Neuron (in vitro differentiated cells): ENCODE data around the gene DOLPP1.
"Not testable (repeated sequence)": the region's sequence is repeated elsewhere in the genome, so short reads cannot be mapped to it uniquely, and the experiment has no call there.

Source experiments
- H2AFZ ChIP-seq: one replicate; pipeline ENCODE4 v1.6.1; 2013; ENCODE audit warnings: low read depth, mild to moderate bottlenecking, inconsistent platforms, low read length, moderate library complexity
- H3K27me3 ChIP-seq: one replicate; pipeline ENCODE4 v1.6.1; 2013; ENCODE audit warnings: low read length; ENCODE audit not compliant: insufficient read depth
- H3K36me3 ChIP-seq: one replicate; pipeline ENCODE4 v1.6.1; 2013; ENCODE audit warnings: low read length; ENCODE audit not compliant: insufficient read depth
- H3K4me1 ChIP-seq: one replicate; pipeline ENCODE4 v1.6.1; 2013; ENCODE audit warnings: low read length; ENCODE audit not compliant: insufficient read depth
- H3K4me3 ChIP-seq: 2 replicates; pipeline ENCODE4 v1.5.1; 2013; ENCODE audit warnings: mild to moderate bottlenecking, low read length, moderate library complexity
- H3K9me3 ChIP-seq: one replicate; pipeline ENCODE4 v1.6.1; 2013; ENCODE audit warnings: low read length

The DOLPP1 gene

GRCh38 chr9:129118799-129119198, 37.9 kb downstream of the DOLPP1 start:
- H3K27me3 ChIP-seq: no peaks in the 10 kb centered on the region
- no peaks in the 10 kb centered on the region for H3K9me3 ChIP-seq
- no peak overlapping the region for H2AFZ ChIP-seq

GRCh38 chr9:129121483-129121882, 40.6 kb downstream of the DOLPP1 start:
- peaks cover 5% of the 10 kb centered on the region for H3K4me1 ChIP-seq
- H3K4me3 ChIP-seq: no peak overlapping the region
- no peaks in the 10 kb centered on the region for H3K27me3 ChIP-seq

More at GRCh38 chr9:129118799-129119198, 37.9 kb downstream of the DOLPP1 start:
- Histone ChIP-seq H3K4me3 (no peak overlapping the region), H3K4me1 (no peaks in the 10 kb centered on the region), H3K36me3 (peaks cover 24% of the 10 kb centered on the region)

GRCh38 chr9:129122133-129122532, 41.2 kb downstream of the DOLPP1 start:
- Histone ChIP-seq H3K4me3 (no peak overlapping the region), H3K36me3 (peaks cover 35% of the 10 kb centered on the region), H3K27me3 (no peaks in the 10 kb centered on the region), H3K9me3 (no peaks in the 10 kb centered on the region), H2AFZ (no peak overlapping the region), H3K4me1 (peaks cover 10% of the 10 kb centered on the region)

More at GRCh38 chr9:129121483-129121882, 40.6 kb downstream of the DOLPP1 start:
- Histone ChIP-seq H2AFZ (no peak overlapping the region), H3K9me3 (no peaks in the 10 kb centered on the region), H3K36me3 (peaks cover 35% of the 10 kb centered on the region)

- H2AFZ ChIP-seq, H3K4me3 ChIP-seq, H3K27me3 ChIP-seq, H3K9me3 ChIP-seq: not testable (repeated sequence)
- H3K4me1 ChIP-seq: peaks cover 16% of the 10 kb centered on the region
- peaks cover 35% of the 10 kb centered on the region for H3K36me3 ChIP-seq
Measured at GRCh38 chr9:129122976-129123375, 42.1 kb downstream of the DOLPP1 start.

- Histone ChIP-seq H2AFZ (no peak overlapping the region), H3K4me3 (no peak overlapping the region), H3K27me3 (no peaks in the 10 kb centered on the region), H3K9me3 (no peaks in the 10 kb centered on the region), H3K4me1 (peaks cover 16% of the 10 kb centered on the region), H3K36me3 (peaks cover 39% of the 10 kb centered on the region)
Measured at GRCh38 chr9:129124506-129125069, 43.7 kb downstream of the DOLPP1 start.

GRCh38 chr9:129125478-129125877, 44.6 kb downstream of the DOLPP1 start:
- no peak overlapping the region for H2AFZ ChIP-seq
- no peak overlapping the region for H3K4me3 ChIP-seq
- H3K4me1 ChIP-seq: peaks cover 16% of the 10 kb centered on the region
- H3K36me3 ChIP-seq: peaks cover 41% of the 10 kb centered on the region
- H3K9me3 ChIP-seq: no peaks in the 10 kb centered on the region
- no peaks in the 10 kb centered on the region for H3K27me3 ChIP-seq

GRCh38 chr9:129126749-129127618, 46.1 kb downstream of the DOLPP1 start:
- Histone ChIP-seq H3K36me3 (peaks cover 33% of the 10 kb centered on the region), H3K9me3 (no peaks in the 10 kb centered on the region), H3K27me3 (no peaks in the 10 kb centered on the region), H3K4me1 (peaks cover 16% of the 10 kb centered on the region), H2AFZ (no peak overlapping the region), H3K4me3 (no peak overlapping the region)

GRCh38 chr9:129128689-129129088, 47.8 kb downstream of the DOLPP1 start:
- H3K36me3 ChIP-seq: peaks cover 34% of the 10 kb centered on the region
- H3K27me3 ChIP-seq: no peaks in the 10 kb centered on the region
- no peak overlapping the region for H3K4me3 ChIP-seq
- peaks cover 16% of the 10 kb centered on the region for H3K4me1 ChIP-seq
- H3K9me3 ChIP-seq: no peaks in the 10 kb centered on the region
- no peak overlapping the region for H2AFZ ChIP-seq

- not testable (repeated sequence) for H3K9me3 ChIP-seq, H3K4me3 ChIP-seq, H2AFZ ChIP-seq, H3K27me3 ChIP-seq
- peaks cover 31% of the 10 kb centered on the region for H3K36me3 ChIP-seq
- peaks cover 16% of the 10 kb centered on the region for H3K4me1 ChIP-seq
Measured at GRCh38 chr9:129130271-129130670, 49.4 kb downstream of the DOLPP1 start.

- Histone ChIP-seq H3K4me3 (no peak overlapping the region), H2AFZ (no peak overlapping the region), H3K27me3 (no peaks in the 10 kb centered on the region), H3K9me3 (no peaks in the 10 kb centered on the region), H3K4me1 (peaks cover 16% of the 10 kb centered on the region), H3K36me3 (peaks cover 28% of the 10 kb centered on the region)
Measured at GRCh38 chr9:129130791-129131190, 49.9 kb downstream of the DOLPP1 start.

- H3K4me1 ChIP-seq: peaks cover 17% of the 10 kb centered on the region
- no peak overlapping the region for H3K4me3 ChIP-seq
- peaks cover 31% of the 10 kb centered on the region for H3K36me3 ChIP-seq
- no peak overlapping the region for H2AFZ ChIP-seq
- H3K27me3 ChIP-seq: no peaks in the 10 kb centered on the region
- H3K9me3 ChIP-seq: no peaks in the 10 kb centered on the region
Measured at GRCh38 chr9:129131300-129132145, 50.6 kb downstream of the DOLPP1 start.

- Histone ChIP-seq H3K9me3 (no peaks in the 10 kb centered on the region), H3K36me3 (peaks cover 40% of the 10 kb centered on the region), H3K4me3 (no peak overlapping the region), H3K27me3 (no peaks in the 10 kb centered on the region), H3K4me1 (peaks cover 20% of the 10 kb centered on the region), H2AFZ (no peak overlapping the region)
Measured at GRCh38 chr9:129133082-129133481, 52.2 kb downstream of the DOLPP1 start.

GRCh38 chr9:129135476-129135875, 54.6 kb downstream of the DOLPP1 start:
- Histone ChIP-seq H3K9me3 (no peaks in the 10 kb centered on the region), H2AFZ (no peak overlapping the region), H3K4me1 (peaks cover 41% of the 10 kb centered on the region), H3K4me3 (no peak overlapping the region), H3K36me3 (peaks cover 34% of the 10 kb centered on the region), H3K27me3 (no peaks in the 10 kb centered on the region)
